ENCODE results near the gene PI16.

DNA sequence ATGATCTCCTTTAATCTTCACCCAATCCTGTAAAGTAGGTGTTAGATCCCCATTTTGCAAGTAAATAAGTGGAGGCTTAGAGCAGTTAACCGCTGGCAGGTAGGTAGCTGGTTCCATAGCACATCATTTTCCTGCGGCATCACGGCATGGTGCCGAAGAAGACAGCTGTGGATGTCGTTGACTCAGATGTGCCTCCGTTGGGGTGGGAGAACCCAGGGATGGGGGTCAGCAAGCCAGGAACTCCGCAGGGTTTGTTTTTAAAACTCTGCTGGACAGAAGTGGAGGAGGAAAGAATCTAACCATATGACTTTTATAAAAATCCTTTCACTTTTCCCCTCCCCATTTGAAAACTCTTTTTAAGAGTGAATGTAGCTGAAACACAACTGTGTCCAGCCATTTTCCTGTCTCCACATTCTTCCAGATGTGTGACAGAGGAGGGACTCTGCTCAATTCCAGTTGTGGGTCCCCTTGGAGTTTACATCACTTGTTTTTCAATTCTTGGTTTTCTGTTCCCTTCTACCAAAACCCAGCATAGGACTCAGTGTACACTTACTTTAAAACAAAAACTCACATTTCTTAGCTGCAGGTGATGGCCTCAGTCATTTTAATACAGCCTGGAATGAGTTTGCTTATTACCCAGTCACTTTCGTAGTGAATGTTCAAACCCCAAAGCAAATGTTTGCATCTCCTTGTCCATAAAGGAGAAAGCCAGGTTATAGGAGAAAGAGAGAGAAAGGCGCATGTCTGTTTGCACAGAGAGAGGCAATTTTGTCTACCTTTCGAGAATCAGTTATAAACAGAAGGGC, 27.6 kb upstream of the PI16 start:
- TF ChIP-seq, protein P1, sequence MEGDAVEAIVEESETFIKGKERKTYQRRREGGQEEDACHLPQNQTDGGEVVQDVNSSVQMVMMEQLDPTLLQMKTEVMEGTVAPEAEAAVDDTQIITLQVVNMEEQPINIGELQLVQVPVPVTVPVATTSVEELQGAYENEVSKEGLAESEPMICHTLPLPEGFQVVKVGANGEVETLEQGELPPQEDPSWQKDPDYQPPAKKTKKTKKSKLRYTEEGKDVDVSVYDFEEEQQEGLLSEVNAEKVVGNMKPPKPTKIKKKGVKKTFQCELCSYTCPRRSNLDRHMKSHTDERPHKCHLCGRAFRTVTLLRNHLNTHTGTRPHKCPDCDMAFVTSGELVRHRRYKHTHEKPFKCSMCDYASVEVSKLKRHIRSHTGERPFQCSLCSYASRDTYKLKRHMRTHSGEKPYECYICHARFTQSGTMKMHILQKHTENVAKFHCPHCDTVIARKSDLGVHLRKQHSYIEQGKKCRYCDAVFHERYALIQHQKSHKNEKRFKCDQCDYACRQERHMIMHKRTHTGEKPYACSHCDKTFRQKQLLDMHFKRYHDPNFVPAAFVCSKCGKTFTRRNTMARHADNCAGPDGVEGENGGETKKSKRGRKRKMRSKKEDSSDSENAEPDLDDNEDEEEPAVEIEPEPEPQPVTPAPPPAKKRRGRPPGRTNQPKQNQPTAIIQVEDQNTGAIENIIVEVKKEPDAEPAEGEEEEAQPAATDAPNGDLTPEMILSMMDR (IDR thresholded peaks at IDR 0.05; ENCODE audit: insufficient read depth, low read length) = no peak
- no peak for TF ChIP-seq POLR2AphosphoS5 (IDR thresholded peaks at IDR 0.05; ENCODE audit: low read depth)
